Fibroblast of the aortic adventitia (primary cell): ENCODE data around the gene PPM1J. TPM values are rescaled to one million over a fixed set of nuclear protein-coding genes. Genes with fewer than 3 reads are reported as not detected.

Source experiments
- DNase-seq: peaks from one replicate; pipeline ENCODE4 v3.0.0-alpha.2; 2010; ENCODE audit warnings: low read depth
- H3K4me3 ChIP-seq: 2 replicates; pipeline ENCODE4 v1.5.1; 2011; ENCODE audit warnings: low read depth, mild to moderate bottlenecking, control low read depth, low read length, moderate library complexity
- CTCF ChIP-seq: IDR thresholded peaks from 2 replicates; pipeline ENCODE4 v1.5.1; 2011; ENCODE audit warnings: mild to moderate bottlenecking, low read length, control low read depth, inconsistent platforms; ENCODE audit not compliant: insufficient read depth
- total RNA-seq: library from RNA; depleted of rRNA; stranded (reverse); fragments of >200 nt; gene quantifications from 2 replicates; pipeline ENCODE4 v1.2.3, GENCODE V29; 2012; ENCODE audit warnings: low replicate concordance

PPM1J gene
- total RNA-seq, 1 donor, result 0.63 TPM

GRCh38 chr1:112718691-112719418 is 3.7 kb upstream of the PPM1J start:
- TF ChIP-seq CTCF, result peak; percentile 90
- peak overlapping the region; percentile 41 for H3K4me3 ChIP-seq
- peak; percentile 59 for DNase-seq

GRCh38 chr1:112717263-112717873 is 2.2 kb upstream of the PPM1J start:
- no peak overlapping the region for H3K4me3 ChIP-seq
- TF ChIP-seq CTCF, result no peak
- no peak for DNase-seq

- H3K4me3 ChIP-seq, result peak overlapping the region; percentile 72
- TF ChIP-seq CTCF, result peak; percentile 88
- DNase-seq, result peak; percentile 95
Measured at GRCh38 chr1:112716133-112716720, 1.1 kb upstream of the PPM1J start.

GRCh38 chr1:112714313-112715263 is 544 bp downstream of the PPM1J start:
- peak overlapping the region; percentile 64 for H3K4me3 ChIP-seq
- no peak for TF ChIP-seq CTCF
- DNase-seq, result no peak

- TF ChIP-seq CTCF, result no peak
- H3K4me3 ChIP-seq, result no peak overlapping the region
- DNase-seq, result no peak
Measured at GRCh38 chr1:112713466-112714312, 1.4 kb downstream of the PPM1J start.
